Measurements from ENCODE around the gene CPS1. TPM values are rescaled to one million over a fixed set of nuclear protein-coding genes. Genes with fewer than 3 reads are reported as not detected.

The CPS1 gene
- total and polyA plus RNA-seq, 10 donors, result 0.30 to 8.1 (median 3.2) TPM

- DNase-seq, result no peak
- H3K4me3 ChIP-seq, result no peak overlapping the region
- TF ChIP-seq POLR2AphosphoS5 (IDR thresholded peaks at IDR 0.05) (no peak), POLR2A (IDR thresholded peaks at IDR 0.05) (no peak)
- TF ChIP-seq, protein P1, sequence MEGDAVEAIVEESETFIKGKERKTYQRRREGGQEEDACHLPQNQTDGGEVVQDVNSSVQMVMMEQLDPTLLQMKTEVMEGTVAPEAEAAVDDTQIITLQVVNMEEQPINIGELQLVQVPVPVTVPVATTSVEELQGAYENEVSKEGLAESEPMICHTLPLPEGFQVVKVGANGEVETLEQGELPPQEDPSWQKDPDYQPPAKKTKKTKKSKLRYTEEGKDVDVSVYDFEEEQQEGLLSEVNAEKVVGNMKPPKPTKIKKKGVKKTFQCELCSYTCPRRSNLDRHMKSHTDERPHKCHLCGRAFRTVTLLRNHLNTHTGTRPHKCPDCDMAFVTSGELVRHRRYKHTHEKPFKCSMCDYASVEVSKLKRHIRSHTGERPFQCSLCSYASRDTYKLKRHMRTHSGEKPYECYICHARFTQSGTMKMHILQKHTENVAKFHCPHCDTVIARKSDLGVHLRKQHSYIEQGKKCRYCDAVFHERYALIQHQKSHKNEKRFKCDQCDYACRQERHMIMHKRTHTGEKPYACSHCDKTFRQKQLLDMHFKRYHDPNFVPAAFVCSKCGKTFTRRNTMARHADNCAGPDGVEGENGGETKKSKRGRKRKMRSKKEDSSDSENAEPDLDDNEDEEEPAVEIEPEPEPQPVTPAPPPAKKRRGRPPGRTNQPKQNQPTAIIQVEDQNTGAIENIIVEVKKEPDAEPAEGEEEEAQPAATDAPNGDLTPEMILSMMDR (IDR thresholded peaks at IDR 0.05 in 8 of 11, conservative IDR thresholded peaks at IDR 0.05 in 3 of 11), result no peak
- H3K27ac ChIP-seq, result no peak overlapping the region
- H3K27me3 ChIP-seq (replicated peaks in 1 of 7), result no peaks in the 10 kb centered on the region
- no peaks in the 10 kb centered on the region for H3K4me1 ChIP-seq
- intact Hi-C loops (cut with DNase I; ENCODE audit: low total_unique reads), result no loop called here
- 80 to 90% (median 83%) methylated on average over 2 of the region's 2 CpGs for WGBS, 5 donors
- H3K9me3 ChIP-seq, result no peaks in the 10 kb centered on the region
- H3K36me3 ChIP-seq, result no peaks in the 10 kb centered on the region
Observed at GRCh38 chr2:210536973-210537650, 19.3 kb upstream of the CPS1 start.

DNA sequence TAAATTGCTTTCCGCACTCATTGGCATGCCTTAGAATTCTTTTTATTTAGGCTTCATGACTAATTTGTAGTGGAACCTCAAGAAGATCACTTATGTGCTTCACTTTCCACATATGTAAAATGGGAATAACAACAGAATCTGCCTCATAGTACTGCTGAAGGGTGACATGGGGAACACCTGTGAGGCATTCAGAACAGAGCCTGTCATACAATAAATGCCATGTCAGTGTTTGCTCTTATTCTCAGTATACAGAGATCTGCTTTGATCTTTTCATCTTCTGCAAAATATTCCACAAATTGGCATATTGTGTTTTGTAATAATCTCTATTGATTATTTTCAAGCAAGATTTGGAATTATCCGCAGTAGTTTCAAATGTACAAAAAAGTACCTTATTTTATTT lies 17.4 kb upstream of the CPS1 start:
- no peak for TF ChIP-seq POLR2A (IDR thresholded peaks at IDR 0.05)
- TF ChIP-seq, protein P1 (IDR thresholded peaks at IDR 0.05 in 8 of 11, conservative IDR thresholded peaks at IDR 0.05 in 3 of 11), result no peak
- TF ChIP-seq POLR2AphosphoS5 (IDR thresholded peaks at IDR 0.05), result no peak
- H3K4me3 ChIP-seq, result no peak overlapping the region
- H3K27ac ChIP-seq, result no peak overlapping the region
- 91 to 99% (median 93%) methylated on average over 2 of the region's 2 CpGs for whole genome bisulfite sequencing, 5 donors
- intact Hi-C loops (cut with DNase I; ENCODE audit: low total_unique reads), result no loop called here
- no peaks in the 10 kb centered on the region for H3K9me3 ChIP-seq
- H3K4me1 ChIP-seq, result no peaks in the 10 kb centered on the region
- DNase-seq, result no peak
- no peaks in the 10 kb centered on the region for H3K27me3 ChIP-seq (replicated peaks in 1 of 7)
- no peaks in the 10 kb centered on the region for H3K36me3 ChIP-seq

DNA sequence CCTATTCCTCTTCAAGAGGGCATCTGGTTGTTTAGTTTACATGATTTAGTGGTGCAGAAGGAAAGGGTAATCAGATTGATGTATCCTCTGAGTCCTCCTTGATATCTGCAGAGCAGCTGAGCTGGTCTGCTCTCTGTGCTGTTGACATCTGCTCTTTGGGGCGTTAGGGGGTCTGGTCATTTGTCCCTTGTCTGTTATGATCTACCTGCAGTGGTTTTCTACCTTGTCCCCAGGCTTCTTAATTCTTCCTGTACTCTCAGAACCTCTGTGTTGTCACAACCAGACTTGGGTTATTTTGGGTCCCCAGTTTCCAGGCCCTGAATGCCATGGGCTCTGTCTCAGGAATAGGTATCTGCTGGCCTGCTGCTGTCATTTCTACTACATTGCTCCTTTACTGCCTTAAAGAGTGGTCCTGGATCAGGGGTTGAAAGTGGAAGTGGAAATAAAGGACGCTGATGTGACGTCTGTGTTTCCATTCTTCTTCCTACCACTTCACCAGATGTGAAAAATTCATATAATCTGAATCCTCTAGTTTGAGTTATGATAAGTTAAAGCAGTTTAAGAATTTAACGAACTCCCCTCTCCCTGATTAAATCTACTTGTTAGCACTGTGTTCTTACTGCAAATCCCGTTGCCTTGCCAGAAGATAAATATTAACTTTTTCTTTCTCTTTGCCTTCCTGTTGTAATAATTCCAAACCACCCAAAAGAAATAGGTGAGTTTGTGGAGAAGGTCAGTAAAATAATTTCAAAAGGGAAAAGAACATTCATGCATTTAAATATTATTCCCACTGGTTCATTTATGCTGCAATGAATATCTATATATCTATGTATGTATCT lies 16.6 kb upstream of the CPS1 start:
- H3K36me3 ChIP-seq, result no peaks in the 10 kb centered on the region

More for the DNA sequence above, 16.6 kb upstream of the CPS1 start:
- DNase-seq, result no peak
- intact Hi-C loops (cut with DNase I; ENCODE audit: low total_unique reads), result no loop called here
- Histone ChIP-seq H3K4me1 (no peaks in the 10 kb centered on the region), H3K27ac (no peak overlapping the region), H3K4me3 (no peak overlapping the region), H3K27me3 (replicated peaks in 1 of 7) (no peaks in the 10 kb centered on the region), H3K9me3 (no peaks in the 10 kb centered on the region)
- WGBS, 5 donors, result 67 to 73% (median 72%) methylated on average over 5 of the region's 5 CpGs
- TF ChIP-seq, protein P1 (IDR thresholded peaks at IDR 0.05 in 8 of 11, conservative IDR thresholded peaks at IDR 0.05 in 3 of 11), result no peak
- TF ChIP-seq POLR2A (IDR thresholded peaks at IDR 0.05) (no peak), POLR2AphosphoS5 (IDR thresholded peaks at IDR 0.05) (no peak)
